ENCODE measurements around the gene CYP46A1.

Gene CYP46A1

DNA sequence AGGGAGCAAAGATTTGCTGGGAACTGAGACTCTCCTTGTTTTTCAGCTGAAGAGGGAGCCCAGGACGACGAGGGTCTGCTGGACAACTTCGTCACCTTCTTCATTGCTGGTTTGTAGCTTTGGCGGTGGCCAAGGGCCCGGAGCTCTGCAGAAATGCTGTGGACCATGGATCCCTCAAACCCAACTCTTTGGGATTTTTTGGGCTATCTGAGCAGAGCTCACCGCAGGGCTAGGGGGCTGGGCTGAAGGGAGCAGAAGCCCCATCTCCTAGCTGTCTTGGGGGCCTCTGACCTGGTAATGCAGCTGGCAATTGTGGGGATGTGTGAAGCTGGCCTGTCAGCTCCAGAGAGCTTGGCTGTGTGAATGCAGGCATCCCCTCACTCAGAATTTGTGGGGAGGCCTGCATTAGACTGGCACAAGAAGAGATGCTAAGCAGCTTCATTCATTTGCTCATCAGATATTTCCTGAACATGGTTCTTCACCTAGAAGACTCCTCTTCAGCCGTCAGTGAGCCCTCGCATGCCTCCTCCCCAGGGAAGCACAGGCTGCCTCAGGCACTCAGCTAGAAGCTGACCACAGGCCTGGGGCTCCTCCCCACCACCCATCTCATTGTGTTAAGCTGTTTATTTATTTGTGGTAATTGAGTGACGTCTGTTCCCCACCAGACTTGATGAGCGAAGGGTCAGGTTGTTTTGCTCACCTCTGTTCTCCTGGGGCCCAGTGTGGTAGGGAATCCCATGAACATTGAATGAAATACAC is 32.2 kb downstream of the CYP46A1 start:
- 88 to 89% methylated on average over 8 to 10 of the region's 10 CpGs for WGBS, 2 experiments (ENCODE audit: insufficient coverage in 2 of 2)
- Histone ChIP-seq H3K9me3 (ENCODE audit: control insufficient read depth, low read length) (no peaks in the 10 kb centered on the region), H3K4me1 (ENCODE audit: control insufficient read depth, insufficient read depth, low read length, poor library complexity, severe bottlenecking) (no peaks in the 10 kb centered on the region), H3K4me3 (ENCODE audit: extremely low read depth, insufficient read depth, low read length, poor library complexity, severe bottlenecking) (no peak overlapping the region), H3K36me3 (ENCODE audit: control insufficient read depth, insufficient read depth, low read length) (no peaks in the 10 kb centered on the region), H3K27ac (ENCODE audit: low read depth, low read length, severe bottlenecking) (no peak overlapping the region)

DNA sequence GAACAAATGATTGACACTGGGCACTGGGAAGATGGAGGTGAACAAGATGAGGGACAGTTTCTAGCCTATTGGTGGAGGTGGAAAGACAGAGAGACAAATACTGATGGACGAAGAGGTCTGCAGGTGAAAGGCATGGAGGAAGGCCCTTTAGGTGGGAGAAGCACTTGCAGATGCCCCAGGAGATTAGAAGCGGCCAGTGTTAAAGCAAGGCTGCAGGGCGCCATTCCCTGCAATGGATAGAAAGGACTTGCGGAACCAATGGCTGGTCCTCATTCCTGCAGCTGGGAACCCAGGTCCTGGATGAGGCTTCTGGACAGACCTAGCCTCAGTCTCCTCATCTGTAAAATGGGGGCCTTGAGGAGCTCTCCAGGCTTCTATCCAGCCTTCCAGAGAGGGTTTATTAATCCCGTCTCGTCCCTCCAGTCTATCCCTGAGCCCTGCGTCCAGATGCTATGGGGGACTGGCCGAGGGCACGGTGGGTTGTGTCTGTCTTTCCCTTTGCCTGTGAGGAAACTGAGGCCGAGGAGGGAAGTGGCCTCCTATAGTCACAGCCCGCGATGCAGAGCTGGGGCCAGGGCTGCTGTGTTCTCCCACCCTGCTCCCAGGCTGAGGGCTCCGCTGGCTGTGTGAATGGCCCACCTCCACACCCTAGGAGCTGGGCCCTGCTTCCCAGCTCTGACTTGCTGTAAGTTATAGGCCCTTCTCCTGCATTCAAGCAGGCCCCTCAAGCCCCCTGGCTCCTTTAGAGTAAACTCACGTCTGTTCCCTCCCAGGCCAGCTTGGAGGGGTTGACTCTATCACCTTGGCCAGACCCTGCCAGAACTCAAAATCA is 33.0 kb downstream of the CYP46A1 start:
- Histone ChIP-seq H3K27ac (ENCODE audit: low read depth, low read length, severe bottlenecking) (no peak overlapping the region), H3K4me3 (ENCODE audit: extremely low read depth, insufficient read depth, low read length, poor library complexity, severe bottlenecking) (no peak overlapping the region), H3K9me3 (ENCODE audit: control insufficient read depth, low read length) (no peaks in the 10 kb centered on the region), H3K36me3 (ENCODE audit: control insufficient read depth, insufficient read depth, low read length) (no peaks in the 10 kb centered on the region), H3K4me1 (ENCODE audit: control insufficient read depth, insufficient read depth, low read length, poor library complexity, severe bottlenecking) (no peaks in the 10 kb centered on the region)
- 93 to 95% methylated on average over 11 to 13 of the region's 14 CpGs for WGBS, 2 experiments (ENCODE audit: insufficient coverage in 2 of 2)

DNA sequence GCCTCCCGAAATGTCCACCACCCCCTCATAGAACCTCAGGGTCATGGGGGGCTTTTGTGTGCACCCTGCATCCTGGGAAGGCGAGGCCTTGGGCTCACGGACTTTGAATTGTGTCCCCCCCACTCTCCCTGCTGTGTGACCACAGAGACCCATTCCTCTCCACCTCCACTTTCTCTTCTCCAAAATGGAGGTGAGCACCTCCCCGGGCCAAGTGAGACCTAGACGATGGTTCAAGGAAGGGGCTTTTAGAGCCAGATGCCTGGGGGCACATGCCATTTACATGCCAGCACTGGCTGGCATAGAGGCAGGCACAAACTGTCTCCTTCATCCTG is 33.5 kb downstream of the CYP46A1 start:
- 100% methylated on average over 3 to 5 of the region's 5 CpGs for WGBS, 2 experiments (ENCODE audit: insufficient coverage in 2 of 2)
- no peak overlapping the region for H3K27ac ChIP-seq (ENCODE audit: low read depth, low read length, severe bottlenecking)

DNA sequence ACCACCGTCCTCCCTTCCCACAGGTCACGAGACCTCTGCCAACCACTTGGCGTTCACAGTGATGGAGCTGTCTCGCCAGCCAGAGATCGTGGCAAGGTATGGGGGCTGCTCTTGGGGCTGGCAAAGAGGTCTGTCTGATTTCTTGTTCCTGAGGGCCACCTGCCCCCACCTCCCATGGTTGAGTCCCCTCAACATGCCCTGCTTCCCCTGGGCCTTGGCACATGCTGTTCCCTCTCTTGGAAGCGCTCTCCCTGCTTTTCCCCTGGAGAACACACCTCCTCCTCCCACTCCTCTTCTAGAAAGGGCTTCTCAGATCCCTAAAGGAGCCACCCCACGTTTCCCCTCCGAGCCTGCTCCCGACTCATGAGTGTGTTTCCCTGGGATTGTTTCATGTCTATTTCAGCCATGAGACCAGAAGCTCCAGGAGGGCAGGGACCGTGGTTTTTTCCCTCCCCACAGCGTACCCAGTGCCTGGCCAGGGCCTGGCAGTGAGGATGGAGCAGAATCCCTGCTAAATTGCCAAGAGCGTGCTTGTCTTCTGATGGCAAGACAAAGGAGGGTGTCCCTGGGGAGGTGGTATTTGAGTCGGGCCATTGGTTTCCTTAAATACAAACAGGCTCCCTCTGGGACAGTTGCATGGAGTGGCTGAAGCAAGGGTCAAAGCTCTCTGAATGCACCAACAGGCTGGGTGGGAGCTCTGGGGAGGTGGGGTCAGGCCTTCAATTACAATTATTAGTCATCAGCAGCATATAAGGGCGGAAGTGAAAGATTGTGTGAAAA is 34.1 kb downstream of the CYP46A1 start:
- Histone ChIP-seq H3K27ac (ENCODE audit: low read depth, low read length, severe bottlenecking) (no peak overlapping the region), H3K4me3 (ENCODE audit: extremely low read depth, insufficient read depth, low read length, poor library complexity, severe bottlenecking) (no peak overlapping the region), H3K9me3 (ENCODE audit: control insufficient read depth, low read length) (no peaks in the 10 kb centered on the region), H3K36me3 (ENCODE audit: control insufficient read depth, insufficient read depth, low read length) (no peaks in the 10 kb centered on the region), H3K4me1 (ENCODE audit: control insufficient read depth, insufficient read depth, low read length, poor library complexity, severe bottlenecking) (no peaks in the 10 kb centered on the region)
- WGBS, 2 experiments (ENCODE audit: insufficient coverage in 2 of 2), result 82 to 94% methylated on average over 10 to 11 of the region's 14 CpGs

More for the DNA sequence above, 33.5 kb downstream of the CYP46A1 start:
- Histone ChIP-seq H3K36me3 (ENCODE audit: control insufficient read depth, insufficient read depth, low read length) (no peaks in the 10 kb centered on the region), H3K4me1 (ENCODE audit: control insufficient read depth, insufficient read depth, low read length, poor library complexity, severe bottlenecking) (no peaks in the 10 kb centered on the region), H3K4me3 (ENCODE audit: extremely low read depth, insufficient read depth, low read length, poor library complexity, severe bottlenecking) (no peak overlapping the region), H3K9me3 (ENCODE audit: control insufficient read depth, low read length) (no peaks in the 10 kb centered on the region)

DNA sequence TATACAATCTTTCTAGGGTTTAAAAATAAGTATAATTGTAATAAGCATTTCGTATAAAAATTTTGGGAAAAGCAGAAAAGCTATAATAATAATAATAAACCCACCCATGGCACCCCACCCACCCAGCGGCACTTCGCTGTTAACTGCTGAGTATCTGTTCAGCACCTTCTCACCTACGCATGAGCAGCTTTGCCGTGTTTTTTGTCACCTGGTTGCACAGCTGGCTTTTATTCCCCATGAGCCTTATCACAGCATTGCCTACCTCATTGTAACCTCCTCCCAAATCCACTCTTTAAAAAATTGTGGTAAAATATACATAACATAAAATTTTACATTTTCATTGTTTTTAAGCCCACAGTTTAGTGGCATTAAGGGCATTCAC is 34.7 kb downstream of the CYP46A1 start:
- no peaks in the 10 kb centered on the region for H3K4me1 ChIP-seq (ENCODE audit: control insufficient read depth, insufficient read depth, low read length, poor library complexity, severe bottlenecking)
- no peak overlapping the region for H3K27ac ChIP-seq (ENCODE audit: low read depth, low read length, severe bottlenecking)
- no peak overlapping the region for H3K4me3 ChIP-seq (ENCODE audit: extremely low read depth, insufficient read depth, low read length, poor library complexity, severe bottlenecking)
- no peaks in the 10 kb centered on the region for H3K36me3 ChIP-seq (ENCODE audit: control insufficient read depth, insufficient read depth, low read length)
- no peaks in the 10 kb centered on the region for H3K9me3 ChIP-seq (ENCODE audit: control insufficient read depth, low read length)
- 97% methylated on average over 4 of the region's 5 CpGs; no CpG with 5 or more reads in 1 of the 2 experiments for WGBS, 2 experiments (ENCODE audit: insufficient coverage in 2 of 2)

DNA sequence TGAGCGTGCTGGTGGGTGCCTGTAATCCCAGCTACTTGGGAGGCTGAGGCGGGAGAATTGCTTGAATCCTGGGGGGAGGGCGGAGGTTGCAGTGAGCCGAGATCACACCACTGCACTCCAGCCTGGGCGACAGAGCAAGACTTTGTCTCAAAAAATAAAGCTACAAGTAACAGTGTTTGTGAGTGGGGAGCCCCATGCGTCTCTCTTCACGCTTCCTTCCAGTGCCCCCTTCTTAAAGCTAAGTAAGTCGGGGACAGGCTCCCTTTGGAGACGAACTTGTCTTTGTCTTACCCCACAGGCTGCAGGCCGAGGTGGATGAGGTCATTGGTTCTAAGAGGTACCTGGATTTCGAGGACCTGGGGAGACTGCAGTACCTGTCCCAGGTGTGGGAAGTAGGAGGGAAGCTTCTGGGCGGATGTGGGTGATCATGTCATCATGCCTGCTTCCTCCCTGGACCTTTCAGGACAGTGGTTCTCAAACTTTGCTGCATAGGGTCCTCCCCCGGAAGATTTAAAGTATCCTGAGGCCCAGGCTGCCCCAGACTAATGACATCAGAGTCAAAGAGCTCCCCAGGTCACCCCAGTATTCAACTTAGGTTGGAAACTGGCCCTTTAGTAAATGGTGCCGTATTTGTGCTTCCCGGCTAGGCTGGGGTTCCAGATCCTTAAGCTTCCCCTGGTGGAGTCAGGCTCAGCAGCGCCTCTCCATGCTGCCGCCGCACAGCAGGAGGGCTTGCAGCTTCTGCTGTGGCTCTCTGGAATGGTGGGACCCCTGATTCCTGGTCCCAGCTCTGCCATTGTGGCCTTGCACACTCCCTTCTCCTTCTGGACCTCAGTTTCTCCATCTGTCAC is 37.1 kb downstream of the CYP46A1 start:
- H3K4me1 ChIP-seq (ENCODE audit: control insufficient read depth, insufficient read depth, low read length, poor library complexity, severe bottlenecking), result no peaks in the 10 kb centered on the region
- no peaks in the 10 kb centered on the region for H3K36me3 ChIP-seq (ENCODE audit: control insufficient read depth, insufficient read depth, low read length)
- H3K4me3 ChIP-seq (ENCODE audit: extremely low read depth, insufficient read depth, low read length, poor library complexity, severe bottlenecking), result no peak overlapping the region
- no peak overlapping the region for H3K27ac ChIP-seq (ENCODE audit: low read depth, low read length, severe bottlenecking)
- 88 to 90% methylated on average over 15 to 17 of the region's 18 CpGs for WGBS, 2 experiments (ENCODE audit: insufficient coverage in 2 of 2)
- H3K9me3 ChIP-seq (ENCODE audit: control insufficient read depth, low read length), result no peaks in the 10 kb centered on the region

DNA sequence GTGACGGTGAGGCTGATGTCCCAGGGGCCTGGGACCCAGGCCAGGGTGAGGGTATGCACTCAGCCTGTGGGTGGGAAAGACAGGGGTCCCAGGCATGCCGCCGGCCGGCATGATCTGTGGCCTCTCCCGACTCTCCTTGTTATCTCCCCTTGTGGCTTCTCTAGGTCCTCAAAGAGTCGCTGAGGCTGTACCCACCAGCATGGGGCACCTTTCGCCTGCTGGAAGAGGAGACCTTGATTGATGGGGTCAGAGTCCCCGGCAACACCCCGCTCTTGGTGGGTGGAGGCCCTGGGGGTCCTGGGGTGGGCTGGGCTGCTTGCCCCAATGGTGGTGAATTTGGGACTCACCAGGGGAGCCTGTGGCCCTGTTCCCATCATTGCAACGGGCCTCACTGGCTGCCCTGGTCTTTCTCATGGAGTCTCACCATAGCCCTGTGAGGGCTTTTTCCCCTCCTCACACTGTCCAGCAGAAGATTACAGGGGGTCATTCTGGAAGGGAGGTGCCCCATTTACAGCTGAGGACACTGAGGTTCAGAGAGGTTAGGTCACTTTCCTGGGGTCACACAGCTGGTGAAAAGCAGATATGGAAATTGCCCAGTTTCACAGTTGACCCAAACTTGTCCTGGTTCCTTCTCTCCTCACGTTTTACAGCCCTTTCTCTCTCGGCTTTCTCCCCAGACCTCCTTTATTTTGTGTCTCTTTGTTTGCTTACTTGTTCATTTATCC is 37.9 kb downstream of the CYP46A1 start:
- Histone ChIP-seq H3K4me1 (ENCODE audit: control insufficient read depth, insufficient read depth, low read length, poor library complexity, severe bottlenecking) (no peaks in the 10 kb centered on the region), H3K27ac (ENCODE audit: low read depth, low read length, severe bottlenecking) (no peak overlapping the region), H3K36me3 (ENCODE audit: control insufficient read depth, insufficient read depth, low read length) (no peaks in the 10 kb centered on the region), H3K9me3 (ENCODE audit: control insufficient read depth, low read length) (no peaks in the 10 kb centered on the region), H3K4me3 (ENCODE audit: extremely low read depth, insufficient read depth, low read length, poor library complexity, severe bottlenecking) (no peak overlapping the region)
- WGBS, 2 experiments (ENCODE audit: insufficient coverage in 2 of 2), result 85 to 89% methylated on average over 9 to 11 of the region's 12 CpGs

DNA sequence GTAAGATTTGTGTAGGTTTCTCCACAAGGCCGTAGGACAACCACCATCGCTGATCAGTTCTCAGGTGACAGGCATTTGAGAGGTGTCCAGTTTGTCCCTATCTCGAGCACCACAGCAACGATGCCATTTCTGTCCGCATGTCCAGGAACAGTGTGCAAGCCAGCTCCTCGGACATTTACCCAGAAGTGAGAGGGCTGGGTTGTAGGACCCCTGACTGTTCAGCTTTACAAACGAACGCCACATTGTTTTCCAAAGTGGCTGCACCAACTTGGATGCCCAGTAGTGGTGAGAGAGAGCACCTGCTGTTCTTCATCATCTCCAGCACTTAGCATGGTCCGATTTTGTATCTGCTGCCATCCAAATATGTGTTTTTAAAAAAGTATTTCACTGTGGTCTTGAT is 38.6 kb downstream of the CYP46A1 start:
- Histone ChIP-seq H3K4me1 (ENCODE audit: control insufficient read depth, insufficient read depth, low read length, poor library complexity, severe bottlenecking) (no peaks in the 10 kb centered on the region), H3K36me3 (ENCODE audit: control insufficient read depth, insufficient read depth, low read length) (no peaks in the 10 kb centered on the region), H3K9me3 (ENCODE audit: control insufficient read depth, low read length) (no peaks in the 10 kb centered on the region), H3K4me3 (ENCODE audit: extremely low read depth, insufficient read depth, low read length, poor library complexity, severe bottlenecking) (no peak overlapping the region), H3K27ac (ENCODE audit: low read depth, low read length, severe bottlenecking) (no peak overlapping the region)
- WGBS, 2 experiments (ENCODE audit: insufficient coverage in 2 of 2), result 91 to 93% methylated on average over 6 to 9 of the region's 9 CpGs

DNA sequence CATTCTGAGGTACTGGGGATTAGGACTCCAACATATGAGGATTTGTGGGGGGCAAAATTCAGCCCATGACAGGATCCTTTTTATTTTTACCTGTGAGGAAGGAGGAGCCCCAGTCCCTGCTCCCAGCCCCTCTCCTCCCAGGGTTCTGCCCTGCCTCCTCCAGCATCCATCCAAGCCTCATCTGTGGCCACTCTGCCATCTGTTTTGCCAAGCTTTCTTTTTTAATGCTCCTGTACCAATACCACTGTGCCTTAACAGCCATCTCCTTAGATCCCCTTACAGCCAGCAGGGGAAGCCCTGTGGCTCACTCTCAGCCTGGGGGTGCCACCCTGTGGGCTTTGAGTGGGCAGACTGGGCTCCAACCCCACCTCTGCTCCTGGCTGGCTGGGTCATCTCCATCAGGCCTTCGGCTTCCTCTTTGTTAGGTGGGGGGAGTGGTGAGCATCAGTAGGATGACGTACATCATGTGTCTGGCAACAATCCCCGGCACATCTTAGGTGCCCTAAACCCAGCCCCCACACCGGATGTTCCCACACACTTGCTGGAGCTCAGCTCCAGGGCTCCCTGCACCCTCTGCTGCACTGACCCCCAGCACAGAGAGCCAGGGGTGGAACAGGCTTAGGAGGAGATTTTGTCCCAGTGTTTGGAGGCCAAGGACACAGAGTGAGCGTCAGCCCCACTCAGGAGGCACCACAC is 40.2 kb downstream of the CYP46A1 start:
- Histone ChIP-seq H3K4me1 (ENCODE audit: control insufficient read depth, insufficient read depth, low read length, poor library complexity, severe bottlenecking) (no peaks in the 10 kb centered on the region), H3K36me3 (ENCODE audit: control insufficient read depth, insufficient read depth, low read length) (no peaks in the 10 kb centered on the region)
- 93 to 100% methylated on average over 1 to 3 of the region's 5 CpGs for WGBS, 2 experiments (ENCODE audit: insufficient coverage in 2 of 2)

More for the DNA sequence above, 40.2 kb downstream of the CYP46A1 start:
- Histone ChIP-seq H3K9me3 (ENCODE audit: control insufficient read depth, low read length) (no peaks in the 10 kb centered on the region), H3K4me3 (ENCODE audit: extremely low read depth, insufficient read depth, low read length, poor library complexity, severe bottlenecking) (no peak overlapping the region), H3K27ac (ENCODE audit: low read depth, low read length, severe bottlenecking) (no peak overlapping the region)

Data from mesodermal cell (in vitro differentiated cells).